ENCODE measurements around the gene EPHB2. TPM values are rescaled to one million over a fixed set of nuclear protein-coding genes. Genes with fewer than 3 reads are reported as not detected.

EPHB2 gene
- total and polyA plus RNA-seq, 2 experiments from 2014 or later: 1.0 to 5.1 TPM

DNA sequence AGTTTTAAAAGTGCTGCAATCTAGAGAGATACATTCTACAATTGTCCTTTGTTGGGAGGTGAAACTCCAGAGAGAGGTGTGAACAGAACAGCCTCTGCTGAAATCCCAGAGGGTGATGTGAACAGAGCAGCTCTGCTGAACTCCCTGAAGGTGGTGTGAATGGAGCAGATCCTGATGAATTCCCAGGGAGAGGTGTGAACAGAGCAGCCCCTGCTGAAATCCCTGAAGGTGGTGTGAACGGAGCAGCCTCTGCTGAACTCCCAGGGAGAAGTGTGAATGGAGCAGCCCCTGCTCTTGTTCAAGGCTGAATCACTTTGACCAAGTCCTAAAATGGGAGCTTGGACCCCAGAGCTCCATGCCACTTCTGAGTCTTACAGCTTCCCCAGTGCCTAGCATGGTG, 167.3 kb downstream of the EPHB2 start:
- H3K79me2 ChIP-seq (ENCODE audit: insufficient read depth): no peaks in the 10 kb centered on the region
- no peak overlapping the region for H3K9ac ChIP-seq
- no peaks in the 10 kb centered on the region for H3K27me3 ChIP-seq (replicated peaks; ENCODE audit: insufficient read depth)
- TF ChIP-seq EZH2phosphoT487 (IDR thresholded peaks at IDR 0.05; ENCODE audit: insufficient read depth, low read depth) (no peak), EZH2 (IDR thresholded peaks at IDR 0.05; ENCODE audit: insufficient read depth, poor library complexity, severe bottlenecking) (no peak)
- H3K9me3 ChIP-seq (ENCODE audit: low read depth): no peaks in the 10 kb centered on the region
- WGBS, 2 experiments (ENCODE audit: low coverage in 1 of 2, low lambda C conversion rate in 2 of 2, missing lambda C conversion rate in 2 of 2): 94 to 100% methylated on average over 1 of the region's 1 CpG
- H3K27ac ChIP-seq: no peak overlapping the region
- no peak overlapping the region for H2AFZ ChIP-seq
- no peaks in the 10 kb centered on the region for H3F3A ChIP-seq (ENCODE audit: insufficient read depth)
- no peak overlapping the region for H3K4me3 ChIP-seq
- no peaks in the 10 kb centered on the region for H3K9me2 ChIP-seq (ENCODE audit: insufficient read depth)
- no peak overlapping the region for H3K4me2 ChIP-seq (ENCODE audit: unreplicated experiment)
- in situ Hi-C loops (cut with MboI): no loop called here
- no peaks in the 10 kb centered on the region for H3K36me3 ChIP-seq (ENCODE audit: low read depth)
- H3K4me1 ChIP-seq (ENCODE audit: insufficient read depth): 0 out of 2 replicates have a peak, but pooled peaks cover 7% of the 10 kb centered on the region
- DNase-seq: no peak
- no peaks in the 10 kb centered on the region for H4K20me1 ChIP-seq (ENCODE audit: insufficient read depth)

DNA sequence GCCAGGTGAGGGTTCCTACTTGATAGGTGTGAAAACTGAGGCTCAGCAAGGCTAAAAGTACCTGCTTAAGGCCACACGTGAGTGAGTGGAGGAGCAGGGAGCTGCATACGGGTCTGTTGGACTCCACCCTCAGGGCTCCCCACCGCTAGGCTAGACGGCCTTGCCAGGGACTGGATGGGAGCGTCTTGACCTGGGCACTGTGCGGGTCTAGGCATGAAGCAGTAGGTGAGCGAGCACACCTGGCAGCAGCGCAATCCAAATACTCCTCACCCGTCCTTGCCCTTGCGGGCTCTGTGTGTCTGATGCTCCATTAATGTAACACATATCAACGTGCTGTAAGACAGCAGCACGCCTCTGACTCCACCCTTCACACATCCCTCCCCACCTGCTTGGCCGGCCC, 168.0 kb downstream of the EPHB2 start:
- Histone ChIP-seq H3K9ac (no peak overlapping the region), H3K27ac (no peak overlapping the region), H3F3A (ENCODE audit: insufficient read depth) (no peaks in the 10 kb centered on the region), H3K9me2 (ENCODE audit: insufficient read depth) (no peaks in the 10 kb centered on the region), H3K4me1 (ENCODE audit: insufficient read depth) (0 out of 2 replicates have a peak, but pooled peaks cover 7% of the 10 kb centered on the region), H2AFZ (no peak overlapping the region), H3K4me2 (ENCODE audit: unreplicated experiment) (no peak overlapping the region), H3K9me3 (ENCODE audit: low read depth) (no peaks in the 10 kb centered on the region), H4K20me1 (ENCODE audit: insufficient read depth) (no peaks in the 10 kb centered on the region), H3K36me3 (ENCODE audit: low read depth) (no peaks in the 10 kb centered on the region), H3K27me3 (replicated peaks; ENCODE audit: insufficient read depth) (no peaks in the 10 kb centered on the region), H3K79me2 (ENCODE audit: insufficient read depth) (no peaks in the 10 kb centered on the region), H3K4me3 (no peak overlapping the region)
- no peak for DNase-seq
- in situ Hi-C loops (cut with MboI): no loop called here
- TF ChIP-seq EZH2phosphoT487 (IDR thresholded peaks at IDR 0.05; ENCODE audit: insufficient read depth, low read depth): no peak
- no peak for TF ChIP-seq EZH2 (IDR thresholded peaks at IDR 0.05; ENCODE audit: insufficient read depth, poor library complexity, severe bottlenecking)
- 89 to 91% methylated on average over 13 of the region's 13 CpGs for WGBS, 2 experiments (ENCODE audit: low coverage in 1 of 2, low lambda C conversion rate in 2 of 2, missing lambda C conversion rate in 2 of 2)

DNA sequence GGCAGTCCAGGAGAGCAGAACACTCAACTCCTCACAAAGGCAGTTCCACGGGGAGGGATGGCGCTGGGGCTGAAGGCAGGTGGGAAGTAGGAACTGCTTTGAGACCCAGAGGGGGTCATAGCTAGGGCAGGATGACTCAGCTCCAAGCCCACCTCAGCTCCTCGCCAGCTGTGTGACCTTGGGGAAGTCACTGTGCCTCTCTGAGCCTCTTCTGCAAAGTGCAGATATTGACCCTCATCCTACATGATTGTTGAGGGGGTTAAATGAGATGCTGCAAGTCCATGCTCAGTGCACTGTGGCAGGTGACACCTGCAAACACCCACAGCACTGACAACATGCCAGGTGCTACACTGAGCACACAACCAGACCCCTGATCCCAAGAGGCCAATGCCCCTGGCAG, 168.8 kb downstream of the EPHB2 start:
- H4K20me1 ChIP-seq (ENCODE audit: insufficient read depth): no peaks in the 10 kb centered on the region
- no peak for DNase-seq
- no peaks in the 10 kb centered on the region for H3K36me3 ChIP-seq (ENCODE audit: low read depth)
- H3K27ac ChIP-seq: no peak overlapping the region
- H3K4me2 ChIP-seq (ENCODE audit: unreplicated experiment): no peak overlapping the region
- H3K27me3 ChIP-seq (replicated peaks; ENCODE audit: insufficient read depth): no peaks in the 10 kb centered on the region
- no peak overlapping the region for H2AFZ ChIP-seq
- in situ Hi-C loops (cut with MboI): no loop called here
- no peaks in the 10 kb centered on the region for H3K79me2 ChIP-seq (ENCODE audit: insufficient read depth)
- TF ChIP-seq EZH2phosphoT487 (IDR thresholded peaks at IDR 0.05; ENCODE audit: insufficient read depth, low read depth) (no peak), EZH2 (IDR thresholded peaks at IDR 0.05; ENCODE audit: insufficient read depth, poor library complexity, severe bottlenecking) (no peak)
- H3K4me1 ChIP-seq (ENCODE audit: insufficient read depth): 0 out of 2 replicates have a peak, but pooled peaks cover 7% of the 10 kb centered on the region
- WGBS, 2 experiments (ENCODE audit: low coverage in 1 of 2, low lambda C conversion rate in 2 of 2, missing lambda C conversion rate in 2 of 2): 63 to 67% methylated on average over 3 of the region's 3 CpGs
- H3K9ac ChIP-seq: no peak overlapping the region
- H3K9me3 ChIP-seq (ENCODE audit: low read depth): no peaks in the 10 kb centered on the region
- no peaks in the 10 kb centered on the region for H3K9me2 ChIP-seq (ENCODE audit: insufficient read depth)
- no peaks in the 10 kb centered on the region for H3F3A ChIP-seq (ENCODE audit: insufficient read depth)
- no peak overlapping the region for H3K4me3 ChIP-seq

DNA sequence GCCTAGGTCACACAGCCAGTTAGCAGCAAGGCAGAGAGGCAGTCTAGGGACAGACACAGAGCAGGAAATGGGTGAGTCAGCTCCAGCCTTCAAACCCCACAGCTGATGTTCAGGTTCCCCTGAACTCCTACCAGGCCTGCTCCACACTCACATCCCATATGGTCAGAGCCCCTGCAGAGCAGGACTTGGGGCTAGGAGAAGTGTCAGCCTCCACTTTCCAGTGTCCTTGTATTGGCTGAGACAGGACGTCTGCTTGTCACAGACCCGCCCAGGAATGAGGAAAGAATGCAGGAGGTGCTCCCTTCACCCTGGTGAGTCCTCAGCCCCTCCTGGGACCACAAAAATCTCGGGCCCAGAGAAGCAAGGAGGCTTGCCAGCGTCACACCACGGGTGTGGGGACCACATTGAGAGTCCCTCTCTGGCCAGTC, 169.5 kb downstream of the EPHB2 start:
- WGBS, 2 experiments (ENCODE audit: low coverage in 1 of 2, low lambda C conversion rate in 2 of 2, missing lambda C conversion rate in 2 of 2): 57 to 67% methylated on average over 5 of the region's 5 CpGs
- Histone ChIP-seq H3K4me2 (ENCODE audit: unreplicated experiment) (no peak overlapping the region), H3K27me3 (replicated peaks; ENCODE audit: insufficient read depth) (no peaks in the 10 kb centered on the region), H3K27ac (no peak overlapping the region), H3K9me2 (ENCODE audit: insufficient read depth) (no peaks in the 10 kb centered on the region), H3K9me3 (ENCODE audit: low read depth) (no peaks in the 10 kb centered on the region), H3K79me2 (ENCODE audit: insufficient read depth) (no peaks in the 10 kb centered on the region), H3K36me3 (ENCODE audit: low read depth) (no peaks in the 10 kb centered on the region), H4K20me1 (ENCODE audit: insufficient read depth) (no peaks in the 10 kb centered on the region), H2AFZ (no peak overlapping the region), H3F3A (ENCODE audit: insufficient read depth) (no peaks in the 10 kb centered on the region), H3K9ac (no peak overlapping the region), H3K4me1 (ENCODE audit: insufficient read depth) (0 out of 2 replicates have a peak, but pooled peaks cover 7% of the 10 kb centered on the region), H3K4me3 (no peak overlapping the region)
- peak; percentile 56 for DNase-seq
- in situ Hi-C loops (cut with MboI): loop anchor here (10.0 kb wide), 1 partner anchor 175 kb away; no protein-coding TSS in a partner anchor
- TF ChIP-seq EZH2phosphoT487 (IDR thresholded peaks at IDR 0.05; ENCODE audit: insufficient read depth, low read depth) (no peak), EZH2 (IDR thresholded peaks at IDR 0.05; ENCODE audit: insufficient read depth, poor library complexity, severe bottlenecking) (no peak)

Measured in GM23248 (cell line).